Cardiac muscle cell (in vitro differentiated cells and primary cell): Measurements from ENCODE around the gene SLAIN2. TPM values are rescaled to one million over a fixed set of nuclear protein-coding genes. Genes with fewer than 3 reads are reported as not detected.

Experiments used
- DNase-seq, 2 donors: peaks; one replicate each; pipeline versions ENCODE4 v3.0.0 to v3.0.0-alpha.2; 2010 to 2017; ENCODE audit warnings: low read depth in 1 of 2, low spot score in 1 of 2
- H3K27ac ChIP-seq: fragments of 200-600 bp; sonication (generic); 2 replicates; pipeline ENCODE4 v1.5.1; 2016
- H3K27me3 ChIP-seq: fragments of 200-600 bp; sonication (generic); 2 replicates; pipeline ENCODE4 v1.6.0; 2016; ENCODE audit warnings: control low read depth
- H3K36me3 ChIP-seq: fragments of 200-600 bp; sonication (generic); 2 replicates; pipeline ENCODE4 v1.5.1; 2016; ENCODE audit warnings: control low read depth
- H3K4me1 ChIP-seq: fragments of 200-600 bp; sonication (generic); 2 replicates; pipeline ENCODE4 v1.8.1; 2017; ENCODE audit warnings: low read depth, mild to moderate bottlenecking, mixed run types
- H3K4me3 ChIP-seq: fragments of 200-600 bp; sonication (generic); 2 replicates; pipeline ENCODE4 v1.5.1; 2016; ENCODE audit warnings: mild to moderate bottlenecking
- H3K9me3 ChIP-seq: fragments of 200-600 bp; sonication (generic); 2 replicates; pipeline ENCODE4 v1.5.1; 2017; ENCODE audit warnings: low read depth, mild to moderate bottlenecking, control low read depth
- polyA plus RNA-seq: library from polyadenylated mRNA; unstranded; fragments of >200 nt; fragmentation: Nextera tagmentation; extraction: Ambion mirVana; gene quantifications from 2 replicates; pipeline ENCODE4 v1.2.1, GENCODE V29; 2016
- total RNA-seq: library from RNA; depleted of rRNA; stranded (reverse); fragments of >200 nt; gene quantifications from 2 replicates; pipeline ENCODE4 v1.2.3, GENCODE V29; 2016
- TF ChIP-seq, protein P1 (sequence below): IDR thresholded peaks from 2 replicates; pipeline ENCODE4 v1.5.1; 2012; ENCODE audit warnings: low read depth, mild to moderate bottlenecking, low read length

SLAIN2 gene
- total and polyA plus RNA-seq, 2 experiments from 2014 or later, result 23.8 to 92.5 TPM

DNA sequence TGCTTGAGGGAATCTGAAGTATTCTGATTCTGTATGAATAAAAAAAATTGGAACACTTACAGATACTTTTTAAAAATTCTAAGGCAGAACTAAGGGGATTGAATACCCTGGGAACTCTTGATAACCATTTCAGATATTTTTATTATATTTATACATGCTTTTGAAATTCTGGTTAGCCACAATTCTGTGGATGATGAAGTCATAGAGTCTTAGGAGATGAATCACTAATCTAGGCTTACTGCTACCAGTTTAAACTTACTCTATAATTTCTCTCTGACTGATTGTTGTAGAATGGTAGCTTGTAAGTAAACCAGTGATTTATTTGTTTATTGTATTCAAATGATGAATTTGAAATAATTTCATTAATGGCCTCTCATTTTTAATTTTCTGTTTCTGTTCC is 11.4 kb upstream of the SLAIN2 start:
- TF ChIP-seq, protein P1, sequence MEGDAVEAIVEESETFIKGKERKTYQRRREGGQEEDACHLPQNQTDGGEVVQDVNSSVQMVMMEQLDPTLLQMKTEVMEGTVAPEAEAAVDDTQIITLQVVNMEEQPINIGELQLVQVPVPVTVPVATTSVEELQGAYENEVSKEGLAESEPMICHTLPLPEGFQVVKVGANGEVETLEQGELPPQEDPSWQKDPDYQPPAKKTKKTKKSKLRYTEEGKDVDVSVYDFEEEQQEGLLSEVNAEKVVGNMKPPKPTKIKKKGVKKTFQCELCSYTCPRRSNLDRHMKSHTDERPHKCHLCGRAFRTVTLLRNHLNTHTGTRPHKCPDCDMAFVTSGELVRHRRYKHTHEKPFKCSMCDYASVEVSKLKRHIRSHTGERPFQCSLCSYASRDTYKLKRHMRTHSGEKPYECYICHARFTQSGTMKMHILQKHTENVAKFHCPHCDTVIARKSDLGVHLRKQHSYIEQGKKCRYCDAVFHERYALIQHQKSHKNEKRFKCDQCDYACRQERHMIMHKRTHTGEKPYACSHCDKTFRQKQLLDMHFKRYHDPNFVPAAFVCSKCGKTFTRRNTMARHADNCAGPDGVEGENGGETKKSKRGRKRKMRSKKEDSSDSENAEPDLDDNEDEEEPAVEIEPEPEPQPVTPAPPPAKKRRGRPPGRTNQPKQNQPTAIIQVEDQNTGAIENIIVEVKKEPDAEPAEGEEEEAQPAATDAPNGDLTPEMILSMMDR, result no peak
- DNase-seq, result peak in 1 of 2 donors; percentile 85
- no peak overlapping the region for H3K4me3 ChIP-seq
- no peaks in the 10 kb centered on the region for H3K9me3 ChIP-seq
- H3K4me1 ChIP-seq, result no peaks in the 10 kb centered on the region
- H3K27me3 ChIP-seq, result peaks cover 2% of the 10 kb centered on the region
- H3K36me3 ChIP-seq, result no peaks in the 10 kb centered on the region
- H3K27ac ChIP-seq, result no peak overlapping the region

DNA sequence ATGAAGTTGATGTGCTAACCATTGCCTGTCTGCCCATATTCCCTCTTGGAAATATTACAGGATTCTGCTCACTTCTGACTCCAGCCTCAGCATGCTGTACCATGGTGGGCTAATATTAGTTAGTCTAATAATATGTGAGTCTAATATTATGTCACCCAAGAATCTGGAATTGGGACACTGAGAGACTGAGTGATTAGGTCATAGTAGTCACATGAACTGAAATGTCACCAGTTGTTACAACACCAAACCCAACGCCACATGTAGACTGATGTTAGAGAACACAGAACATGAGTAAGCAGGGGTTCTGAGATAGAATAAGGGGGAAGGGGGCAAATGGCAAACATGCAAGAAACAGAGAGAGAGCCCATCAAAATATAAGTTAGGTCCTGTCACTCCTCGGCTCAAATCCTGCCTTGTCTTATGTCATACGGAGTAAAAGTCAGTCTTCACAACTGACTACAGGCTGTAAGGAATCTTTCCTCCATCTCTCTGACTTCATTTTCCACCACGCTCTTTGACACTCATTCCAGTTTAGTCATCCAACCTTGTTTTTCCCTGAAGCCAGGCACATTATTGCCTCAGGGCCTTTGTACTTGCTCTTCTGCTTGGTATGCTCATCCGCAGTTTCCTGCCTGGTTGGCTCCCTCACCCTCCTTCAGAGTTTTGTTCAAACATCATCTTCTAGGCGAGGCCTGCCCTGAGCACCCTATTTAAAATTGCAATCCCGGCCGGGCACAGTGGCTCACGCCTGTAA is 9.6 kb upstream of the SLAIN2 start:
- H3K4me3 ChIP-seq, result no peak overlapping the region
- no peaks in the 10 kb centered on the region for H3K4me1 ChIP-seq
- no peaks in the 10 kb centered on the region for H3K9me3 ChIP-seq
- TF ChIP-seq, protein P1, result no peak
- peak in 1 of 2 donors; percentile 93 for DNase-seq
- H3K27me3 ChIP-seq, result peaks cover 2% of the 10 kb centered on the region
- H3K27ac ChIP-seq, result no peak overlapping the region
- no peaks in the 10 kb centered on the region for H3K36me3 ChIP-seq

DNA sequence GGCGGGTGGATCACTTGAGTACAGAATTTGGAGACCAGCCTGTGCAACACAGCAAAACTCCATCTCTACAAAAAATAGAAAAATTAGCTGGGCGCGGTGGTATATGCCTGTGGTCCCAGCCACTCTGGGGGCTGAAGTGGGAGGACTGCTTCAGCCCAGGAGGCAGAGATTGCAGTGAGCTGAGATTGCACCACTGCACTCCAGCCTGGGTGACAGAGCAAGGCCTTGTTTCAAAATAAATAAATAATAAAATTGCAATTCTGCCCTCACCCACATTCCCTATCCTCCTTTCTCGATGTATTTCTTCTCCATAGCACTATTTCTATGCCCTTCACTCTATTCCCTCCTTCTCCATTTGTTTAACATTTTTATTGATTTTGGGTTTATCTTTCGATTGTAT is 8.7 kb upstream of the SLAIN2 start:
- Histone ChIP-seq H3K9me3 (no peaks in the 10 kb centered on the region), H3K27ac (no peak overlapping the region), H3K4me1 (no peaks in the 10 kb centered on the region), H3K4me3 (no peak overlapping the region), H3K27me3 (no peaks in the 10 kb centered on the region), H3K36me3 (no peaks in the 10 kb centered on the region)
- TF ChIP-seq, protein P1, result no peak
- DNase-seq, result peak in 1 of 2 donors; percentile 54

DNA sequence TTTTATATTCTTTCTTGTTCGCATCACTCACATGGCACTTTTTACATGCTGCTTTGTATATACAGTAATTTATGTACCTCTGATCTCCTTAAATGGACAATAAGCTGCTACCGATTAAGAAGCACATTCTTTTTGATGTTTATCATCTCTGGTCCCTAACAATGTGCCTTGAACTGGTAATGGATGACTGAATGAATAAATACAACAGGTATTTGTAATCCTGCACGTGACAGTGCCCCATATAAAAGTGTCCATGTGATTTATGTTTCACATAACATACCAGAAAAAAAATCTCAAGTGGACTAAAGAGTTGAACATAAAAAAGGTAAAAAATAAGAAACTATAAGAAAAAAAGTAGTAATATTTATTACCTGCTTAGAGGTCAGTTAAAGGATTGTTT is 7.7 kb upstream of the SLAIN2 start:
- H3K27ac ChIP-seq, result no peak overlapping the region
- H3K4me1 ChIP-seq, result no peaks in the 10 kb centered on the region
- H3K36me3 ChIP-seq, result no peaks in the 10 kb centered on the region
- no peak for DNase-seq
- H3K9me3 ChIP-seq, result no peaks in the 10 kb centered on the region
- TF ChIP-seq, protein P1, result no peak
- no peak overlapping the region for H3K4me3 ChIP-seq
- no peaks in the 10 kb centered on the region for H3K27me3 ChIP-seq

DNA sequence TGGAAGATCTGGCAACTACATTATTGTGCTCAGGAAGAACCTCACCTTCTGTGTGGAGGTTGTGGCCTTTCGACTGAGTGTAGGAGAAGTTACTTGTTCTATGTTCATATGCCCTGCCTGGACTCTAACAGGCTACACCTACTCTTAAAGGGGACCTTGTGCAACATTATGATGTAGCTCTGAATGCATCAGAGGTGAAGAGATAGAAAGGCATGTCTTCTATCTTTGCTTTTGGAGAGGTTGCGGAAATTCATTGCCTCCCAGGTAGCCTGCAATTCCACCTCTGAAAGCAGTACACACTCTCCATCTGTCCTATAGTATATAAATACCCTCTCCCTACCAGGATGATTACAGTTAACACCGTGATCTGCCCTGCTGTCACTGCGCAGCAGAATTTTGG is 7.1 kb upstream of the SLAIN2 start:
- no peak for DNase-seq
- Histone ChIP-seq H3K36me3 (no peaks in the 10 kb centered on the region), H3K27ac (no peak overlapping the region), H3K4me3 (no peak overlapping the region), H3K27me3 (no peaks in the 10 kb centered on the region), H3K9me3 (no peaks in the 10 kb centered on the region), H3K4me1 (no peaks in the 10 kb centered on the region)
- TF ChIP-seq, protein P1, result no peak
